Choroid plexus epithelial cell (primary cell): ENCODE results near the gene NCBP3.
"Not testable (repeated sequence)": the region's sequence is repeated elsewhere in the genome, so short reads cannot be mapped to it uniquely, and the experiment has no call there.

Experiments
- DNase-seq: peaks from one replicate; pipeline ENCODE4 v3.0.0-alpha.2; 2010; ENCODE audit warnings: low read depth
- H3K4me3 ChIP-seq: 2 replicates; pipeline ENCODE4 v1.5.1; 2011; ENCODE audit warnings: low read depth, mild to moderate bottlenecking, control low read depth, low read length, moderate library complexity
- TF ChIP-seq, protein P1 (sequence below): conservative IDR thresholded peaks from 2 replicates; pipeline ENCODE4 v1.5.1; 2011; ENCODE audit warnings: low read depth, mild to moderate bottlenecking, control low read depth, inconsistent platforms, low read length, moderate library complexity

NCBP3 gene

DNA sequence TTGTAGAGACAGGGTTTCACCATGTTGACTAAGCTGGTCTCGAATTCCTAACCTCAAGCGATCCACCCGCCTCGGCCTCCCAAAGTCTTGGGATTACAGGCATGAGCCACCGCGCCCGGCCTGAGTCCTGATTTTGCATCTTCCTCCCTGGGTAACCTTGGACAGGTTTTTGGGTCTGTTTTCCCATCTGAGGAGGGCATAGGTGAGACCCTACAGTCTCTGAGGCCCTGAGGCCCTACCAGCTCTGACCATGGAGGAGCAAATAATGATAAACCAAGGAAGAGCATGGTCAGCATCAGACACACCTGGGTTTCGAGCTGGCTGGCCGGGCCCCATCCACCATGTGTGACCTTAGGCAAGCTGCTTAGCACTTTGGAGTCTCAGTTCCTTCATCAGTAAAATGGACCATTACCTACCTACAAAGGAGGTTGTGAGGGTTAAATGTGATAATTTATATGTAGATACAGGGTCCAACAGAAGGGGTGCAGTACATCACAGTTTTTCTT is 1.2 kb upstream of the NCBP3 start:
- H3K4me3 ChIP-seq = no peak overlapping the region
- TF ChIP-seq, protein P1, sequence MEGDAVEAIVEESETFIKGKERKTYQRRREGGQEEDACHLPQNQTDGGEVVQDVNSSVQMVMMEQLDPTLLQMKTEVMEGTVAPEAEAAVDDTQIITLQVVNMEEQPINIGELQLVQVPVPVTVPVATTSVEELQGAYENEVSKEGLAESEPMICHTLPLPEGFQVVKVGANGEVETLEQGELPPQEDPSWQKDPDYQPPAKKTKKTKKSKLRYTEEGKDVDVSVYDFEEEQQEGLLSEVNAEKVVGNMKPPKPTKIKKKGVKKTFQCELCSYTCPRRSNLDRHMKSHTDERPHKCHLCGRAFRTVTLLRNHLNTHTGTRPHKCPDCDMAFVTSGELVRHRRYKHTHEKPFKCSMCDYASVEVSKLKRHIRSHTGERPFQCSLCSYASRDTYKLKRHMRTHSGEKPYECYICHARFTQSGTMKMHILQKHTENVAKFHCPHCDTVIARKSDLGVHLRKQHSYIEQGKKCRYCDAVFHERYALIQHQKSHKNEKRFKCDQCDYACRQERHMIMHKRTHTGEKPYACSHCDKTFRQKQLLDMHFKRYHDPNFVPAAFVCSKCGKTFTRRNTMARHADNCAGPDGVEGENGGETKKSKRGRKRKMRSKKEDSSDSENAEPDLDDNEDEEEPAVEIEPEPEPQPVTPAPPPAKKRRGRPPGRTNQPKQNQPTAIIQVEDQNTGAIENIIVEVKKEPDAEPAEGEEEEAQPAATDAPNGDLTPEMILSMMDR = no peak
- DNase-seq = no peak

DNA sequence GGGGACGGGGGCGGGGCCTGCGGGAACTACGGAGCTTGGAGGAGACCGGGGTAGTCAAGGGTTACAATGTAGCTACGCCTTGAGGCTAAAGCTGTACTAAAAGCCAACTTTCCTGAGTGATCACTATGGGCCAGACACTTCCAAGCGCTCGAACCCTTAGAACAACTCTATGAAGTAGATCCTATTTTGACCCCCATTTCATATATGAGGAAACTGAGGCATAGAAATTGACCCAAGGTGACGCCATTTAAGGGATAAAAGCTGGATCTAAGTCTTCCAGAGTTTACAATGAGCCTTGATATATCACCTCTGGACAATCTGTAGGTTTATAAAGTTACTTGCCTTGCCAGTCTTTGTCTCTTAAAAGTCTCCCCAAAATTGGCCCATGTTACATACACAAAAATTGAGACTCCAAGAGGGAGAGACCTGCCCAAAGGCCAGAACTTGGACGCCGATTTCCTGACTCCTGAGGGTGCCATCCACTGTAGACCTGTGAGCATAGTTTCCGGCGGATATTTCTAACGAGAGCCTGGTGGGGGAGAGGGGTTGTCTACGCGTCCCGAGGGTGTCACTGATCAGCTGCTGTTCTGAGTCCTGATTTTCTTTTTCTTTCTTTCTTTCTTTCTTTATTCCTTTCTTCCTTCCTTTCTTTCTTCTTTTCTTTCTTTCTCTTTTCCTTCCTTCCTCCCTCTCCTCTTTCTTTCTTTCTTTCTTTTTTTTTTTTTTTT is 555 bp upstream of the NCBP3 start:
- DNase-seq = no peak
- TF ChIP-seq, protein P1 = no peak
- peak overlapping the region; percentile 24 for H3K4me3 ChIP-seq

DNA sequence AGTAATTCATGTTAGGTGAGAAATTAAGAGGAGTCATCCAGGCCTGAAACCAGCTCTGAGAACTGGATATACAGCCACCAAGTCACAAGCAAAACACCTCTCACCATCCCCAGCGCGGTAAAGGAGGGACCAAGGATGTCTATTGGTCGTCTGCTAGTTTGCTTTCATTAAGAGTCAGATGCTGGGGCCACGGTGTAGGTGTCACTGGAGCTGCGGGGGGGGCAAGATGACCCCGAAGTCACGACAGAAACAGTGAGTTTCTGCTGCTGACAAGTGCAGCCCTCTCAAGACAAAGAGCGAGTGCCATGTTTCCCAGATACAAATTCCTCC is 790 bp downstream of the NCBP3 start:
- peak overlapping the region; percentile 93 for H3K4me3 ChIP-seq
- DNase-seq = peak; percentile 30
- TF ChIP-seq, protein P1 = no peak

DNA sequence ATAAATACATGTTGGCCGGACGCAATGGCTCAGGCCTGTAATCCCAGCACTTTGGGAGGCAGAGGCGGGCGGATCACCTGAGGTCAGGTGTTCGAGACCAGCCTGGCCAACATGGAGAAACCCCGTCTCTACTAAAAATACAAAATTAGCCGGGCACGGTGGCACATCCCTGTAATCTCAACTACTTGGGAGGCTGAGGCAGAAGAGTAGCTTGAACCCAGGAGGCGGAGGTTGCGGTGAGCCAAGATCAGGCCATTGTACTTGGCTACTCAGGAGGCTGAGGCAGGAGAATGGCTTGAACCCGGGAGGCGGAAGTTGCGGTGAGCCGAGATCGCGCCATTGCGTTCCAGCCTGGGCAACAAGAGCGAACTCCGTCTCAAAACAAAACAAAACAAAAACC is 1.5 kb downstream of the NCBP3 start:
- DNase-seq, H3K4me3 ChIP-seq: not testable (repeated sequence)

DNA sequence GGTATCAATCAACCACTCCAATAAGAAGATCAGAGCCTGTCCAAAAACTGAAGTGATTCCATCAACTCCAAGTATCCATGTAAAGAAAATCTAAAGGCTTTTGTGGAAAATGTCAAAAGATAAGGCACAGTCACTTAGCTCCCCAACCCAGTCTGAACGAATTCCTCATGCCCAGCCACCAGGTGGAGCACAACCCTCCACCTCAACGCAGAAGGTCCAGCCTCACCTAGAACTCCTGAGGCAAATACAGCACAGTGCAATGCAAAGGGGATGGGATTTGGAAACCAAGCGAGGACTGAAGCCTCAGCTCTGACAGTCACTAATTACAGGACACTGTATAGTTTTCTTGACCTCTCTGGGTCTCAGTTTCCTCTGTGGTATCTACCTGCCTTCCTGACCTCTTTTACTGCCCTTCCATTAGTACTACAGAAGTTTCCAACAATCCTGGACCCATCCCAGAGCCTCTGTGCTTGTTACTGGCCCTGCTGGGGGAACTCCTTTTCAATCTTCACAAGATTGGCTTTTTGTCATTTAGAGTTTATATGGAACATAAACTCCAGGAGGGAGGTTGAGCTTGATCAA is 2.0 kb downstream of the NCBP3 start:
- TF ChIP-seq, protein P1 = peak; percentile 80
- H3K4me3 ChIP-seq = no peak overlapping the region
- peak; percentile 62 for DNase-seq

DNA sequence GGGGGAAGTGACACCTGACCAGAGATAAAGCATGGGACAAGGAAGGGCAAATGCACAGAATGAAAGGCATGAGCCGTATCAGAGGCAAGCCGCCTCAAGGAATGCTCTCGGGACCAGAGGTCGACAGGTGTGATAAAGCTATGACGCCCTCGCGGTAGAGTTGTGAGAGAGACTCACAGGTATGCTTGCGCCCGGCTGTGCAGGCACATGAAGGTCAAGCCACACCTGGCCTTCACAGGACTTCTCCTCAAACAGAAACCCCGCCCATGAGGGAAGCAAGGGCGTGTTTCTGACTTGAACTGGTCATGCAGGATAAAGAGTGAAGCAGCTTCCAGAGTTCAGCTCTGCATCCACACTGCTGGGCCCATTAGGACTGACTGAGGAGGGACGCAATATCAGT is 7.8 kb downstream of the NCBP3 start:
- TF ChIP-seq, protein P1 = no peak
- H3K4me3 ChIP-seq = no peak overlapping the region
- DNase-seq = no peak

DNA sequence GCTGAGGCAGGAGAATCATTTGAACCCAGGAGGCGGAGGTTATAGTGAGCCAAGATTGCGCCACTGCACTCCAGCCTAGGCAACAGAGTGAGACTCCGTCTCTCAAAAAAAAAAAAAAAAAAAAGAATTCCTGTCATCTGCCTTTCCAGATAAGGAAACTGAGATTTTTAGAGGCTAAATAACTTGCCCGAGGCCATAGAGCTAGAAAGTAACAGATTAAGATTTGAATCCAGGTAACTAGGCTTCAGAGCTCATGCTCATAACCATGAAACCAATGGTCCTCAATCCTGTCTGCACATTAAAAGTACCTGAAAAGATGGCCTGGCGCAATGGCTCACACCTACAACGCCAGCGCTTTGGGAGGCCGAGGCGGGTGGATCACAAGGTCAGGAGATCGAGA is 9.5 kb downstream of the NCBP3 start:
- DNase-seq = no peak
- H3K4me3 ChIP-seq = no peak overlapping the region
- TF ChIP-seq, protein P1 = no peak
